Measurements from ENCODE around the gene PKP2. TPM values are rescaled to one million over a fixed set of nuclear protein-coding genes. Genes with fewer than 3 reads are reported as not detected.

Gene PKP2
- total and polyA plus RNA-seq, 4 donors: 8.6 to 35.7 (median 12.8) TPM

DNA sequence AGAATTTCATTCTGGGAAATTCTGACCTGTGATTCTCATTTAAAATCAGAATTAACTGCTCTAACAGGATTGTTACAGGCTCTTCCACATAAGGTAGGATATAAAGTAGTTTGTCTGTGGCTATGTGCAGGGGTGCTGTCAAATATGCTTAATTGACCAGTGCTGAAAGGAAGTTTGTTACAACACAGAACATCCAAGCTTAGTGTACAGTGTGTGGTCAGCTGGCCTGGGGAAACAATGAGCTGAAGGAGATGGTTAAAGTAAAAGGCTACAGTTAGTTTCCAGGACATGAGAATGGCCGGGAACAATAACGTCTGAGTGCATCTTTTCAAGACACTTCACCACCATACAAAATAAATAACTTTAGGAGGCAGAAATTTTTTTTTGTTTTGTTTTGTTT lies 68.0 kb downstream of the PKP2 start:
- Histone ChIP-seq H3K27ac (ENCODE audit: low read depth in 1 of 2, low read length in 2 of 2) (no peak overlapping the region), H3K27me3 (ENCODE audit: control insufficient read depth in 4 of 4, insufficient read depth in 4 of 4, low read length in 3 of 4) (no peaks in the 10 kb centered on the region), H3K4me1 (ENCODE audit: control insufficient read depth in 4 of 4, insufficient read depth in 4 of 4, low read length in 3 of 4) (peaks cover 0 to 1% (median 0%) of the 10 kb centered on the region in 4 donors), H3K36me3 (ENCODE audit: control insufficient read depth in 4 of 4, insufficient read depth in 3 of 4, low read depth in 1 of 4, low read length in 3 of 4) (peaks cover 1 to 8% (median 6%) of the 10 kb centered on the region in 4 donors), H3K4me3 (ENCODE audit: low read depth in 1 of 3, low read length in 3 of 3) (no peak overlapping the region), H3K9ac (ENCODE audit: low read depth in 1 of 2, low read length in 2 of 2) (no peak overlapping the region), H3K9me3 (ENCODE audit: control insufficient read depth in 4 of 4, low read length in 3 of 4) (no peaks in the 10 kb centered on the region)
- 87% methylated on average over 2 of the region's 2 CpGs for WGBS
- DNase-seq (ENCODE audit: low spot score): no peak
- TF ChIP-seq, protein P1, sequence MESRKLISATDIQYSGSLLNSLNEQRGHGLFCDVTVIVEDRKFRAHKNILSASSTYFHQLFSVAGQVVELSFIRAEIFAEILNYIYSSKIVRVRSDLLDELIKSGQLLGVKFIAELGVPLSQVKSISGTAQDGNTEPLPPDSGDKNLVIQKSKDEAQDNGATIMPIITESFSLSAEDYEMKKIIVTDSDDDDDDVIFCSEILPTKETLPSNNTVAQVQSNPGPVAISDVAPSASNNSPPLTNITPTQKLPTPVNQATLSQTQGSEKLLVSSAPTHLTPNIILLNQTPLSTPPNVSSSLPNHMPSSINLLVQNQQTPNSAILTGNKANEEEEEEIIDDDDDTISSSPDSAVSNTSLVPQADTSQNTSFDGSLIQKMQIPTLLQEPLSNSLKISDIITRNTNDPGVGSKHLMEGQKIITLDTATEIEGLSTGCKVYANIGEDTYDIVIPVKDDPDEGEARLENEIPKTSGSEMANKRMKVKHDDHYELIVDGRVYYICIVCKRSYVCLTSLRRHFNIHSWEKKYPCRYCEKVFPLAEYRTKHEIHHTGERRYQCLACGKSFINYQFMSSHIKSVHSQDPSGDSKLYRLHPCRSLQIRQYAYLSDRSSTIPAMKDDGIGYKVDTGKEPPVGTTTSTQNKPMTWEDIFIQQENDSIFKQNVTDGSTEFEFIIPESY (IDR thresholded peaks at IDR 0.05): no peak
- TF ChIP-seq HNF4A (conservative IDR thresholded peaks at IDR 0.05): no peak

DNA sequence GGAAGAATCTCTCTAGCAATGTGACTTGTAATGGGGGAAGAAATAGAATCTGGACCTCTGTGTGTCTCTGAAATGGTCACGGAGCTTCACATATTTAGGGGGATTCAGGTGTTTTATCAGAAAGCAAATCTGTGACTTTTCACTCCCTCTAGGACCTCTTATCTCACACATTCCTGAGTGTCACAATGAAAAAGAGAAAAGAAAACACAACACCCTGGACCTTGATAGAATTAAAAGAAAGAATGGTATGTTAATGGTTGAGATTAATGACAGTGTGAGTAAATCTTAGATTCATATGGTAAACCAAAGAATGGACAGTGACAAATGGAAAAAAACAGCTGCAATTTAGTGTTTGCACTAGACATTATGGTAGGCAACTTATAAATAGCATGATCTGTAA lies 68.5 kb downstream of the PKP2 start:
- Histone ChIP-seq H3K4me3 (ENCODE audit: low read depth in 1 of 3, low read length in 3 of 3) (no peak overlapping the region), H3K9ac (ENCODE audit: low read depth in 1 of 2, low read length in 2 of 2) (no peak overlapping the region), H3K9me3 (ENCODE audit: control insufficient read depth in 4 of 4, low read length in 3 of 4) (no peaks in the 10 kb centered on the region), H3K27me3 (ENCODE audit: control insufficient read depth in 4 of 4, insufficient read depth in 4 of 4, low read length in 3 of 4) (no peaks in the 10 kb centered on the region), H3K36me3 (ENCODE audit: control insufficient read depth in 4 of 4, insufficient read depth in 3 of 4, low read depth in 1 of 4, low read length in 3 of 4) (peaks cover 1 to 8% (median 6%) of the 10 kb centered on the region in 4 donors), H3K27ac (ENCODE audit: low read depth in 1 of 2, low read length in 2 of 2) (no peak overlapping the region), H3K4me1 (ENCODE audit: control insufficient read depth in 4 of 4, insufficient read depth in 4 of 4, low read length in 3 of 4) (peaks cover 0 to 1% (median 0%) of the 10 kb centered on the region in 4 donors)
- no peak for DNase-seq (ENCODE audit: low spot score)
- WGBS: 88% methylated on average over 1 of the region's 1 CpG
- TF ChIP-seq HNF4A (conservative IDR thresholded peaks at IDR 0.05): no peak
- TF ChIP-seq, protein P2, sequence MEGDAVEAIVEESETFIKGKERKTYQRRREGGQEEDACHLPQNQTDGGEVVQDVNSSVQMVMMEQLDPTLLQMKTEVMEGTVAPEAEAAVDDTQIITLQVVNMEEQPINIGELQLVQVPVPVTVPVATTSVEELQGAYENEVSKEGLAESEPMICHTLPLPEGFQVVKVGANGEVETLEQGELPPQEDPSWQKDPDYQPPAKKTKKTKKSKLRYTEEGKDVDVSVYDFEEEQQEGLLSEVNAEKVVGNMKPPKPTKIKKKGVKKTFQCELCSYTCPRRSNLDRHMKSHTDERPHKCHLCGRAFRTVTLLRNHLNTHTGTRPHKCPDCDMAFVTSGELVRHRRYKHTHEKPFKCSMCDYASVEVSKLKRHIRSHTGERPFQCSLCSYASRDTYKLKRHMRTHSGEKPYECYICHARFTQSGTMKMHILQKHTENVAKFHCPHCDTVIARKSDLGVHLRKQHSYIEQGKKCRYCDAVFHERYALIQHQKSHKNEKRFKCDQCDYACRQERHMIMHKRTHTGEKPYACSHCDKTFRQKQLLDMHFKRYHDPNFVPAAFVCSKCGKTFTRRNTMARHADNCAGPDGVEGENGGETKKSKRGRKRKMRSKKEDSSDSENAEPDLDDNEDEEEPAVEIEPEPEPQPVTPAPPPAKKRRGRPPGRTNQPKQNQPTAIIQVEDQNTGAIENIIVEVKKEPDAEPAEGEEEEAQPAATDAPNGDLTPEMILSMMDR (IDR thresholded peaks at IDR 0.05; ENCODE audit: low read depth, low read length, missing input control): no peak
- TF ChIP-seq HNF4G (IDR thresholded peaks at IDR 0.05): no peak
- no peak for TF ChIP-seq SP1 (IDR thresholded peaks at IDR 0.05)

- DNase-seq (ENCODE audit: low spot score): no peak
- Histone ChIP-seq H3K9me3 (ENCODE audit: control insufficient read depth in 4 of 4, low read length in 3 of 4) (no peaks in the 10 kb centered on the region), H3K36me3 (ENCODE audit: control insufficient read depth in 4 of 4, insufficient read depth in 3 of 4, low read depth in 1 of 4, low read length in 3 of 4) (peaks cover 1 to 16% (median 13%) of the 10 kb centered on the region in 4 donors), H3K27ac (ENCODE audit: low read depth in 1 of 2, low read length in 2 of 2) (no peak overlapping the region), H3K4me3 (ENCODE audit: low read depth in 1 of 3, low read length in 3 of 3) (no peak overlapping the region), H3K4me1 (ENCODE audit: control insufficient read depth in 4 of 4, insufficient read depth in 4 of 4, low read length in 3 of 4) (peaks cover 0 to 1% (median 0%) of the 10 kb centered on the region in 4 donors), H3K9ac (ENCODE audit: low read depth in 1 of 2, low read length in 2 of 2) (no peak overlapping the region), H3K27me3 (ENCODE audit: control insufficient read depth in 4 of 4, insufficient read depth in 4 of 4, low read length in 3 of 4) (no peaks in the 10 kb centered on the region)
- no peak for TF ChIP-seq FOXA2 (IDR thresholded peaks at IDR 0.05)
- no peak for TF ChIP-seq NR2F2 (IDR thresholded peaks at IDR 0.05)
- no peak for TF ChIP-seq JUND (IDR thresholded peaks at IDR 0.05)
- TF ChIP-seq, protein P1 (IDR thresholded peaks at IDR 0.05): no peak
- no peak for TF ChIP-seq FOXA1 (IDR thresholded peaks at IDR 0.05)
- no peak for TF ChIP-seq YY1 (IDR thresholded peaks at IDR 0.05)
- no peak for TF ChIP-seq EGR1 (IDR thresholded peaks at IDR 0.05; ENCODE audit: low read depth in 2 of 2)
- WGBS: 81% methylated on average over 3 of the region's 3 CpGs
Measured at GRCh38 chr12:32826807-32827412, 69.7 kb downstream of the PKP2 start.

All from liver (tissue), 9 donors.